GM23248 (cell line): ENCODE measurements around the gene IL26.

Source experiments
- EZH2 ChIP-seq: fragments of 200-600 bp; sonication (generic); IDR thresholded peaks from 2 replicates; pipeline ENCODE4 v1.6.1; 2018; ENCODE audit warnings: antibody characterized with exemption, mild to moderate bottlenecking; ENCODE audit not compliant: insufficient read depth, poor library complexity, severe bottlenecking
- EZH2phosphoT487 ChIP-seq: fragments of 200-600 bp; sonication (generic); IDR thresholded peaks from 2 replicates; pipeline ENCODE4 v1.6.1; 2018; ENCODE audit warnings: antibody characterized with exemption, moderate library complexity, mild to moderate bottlenecking, low read depth; ENCODE audit not compliant: insufficient read depth

DNA sequence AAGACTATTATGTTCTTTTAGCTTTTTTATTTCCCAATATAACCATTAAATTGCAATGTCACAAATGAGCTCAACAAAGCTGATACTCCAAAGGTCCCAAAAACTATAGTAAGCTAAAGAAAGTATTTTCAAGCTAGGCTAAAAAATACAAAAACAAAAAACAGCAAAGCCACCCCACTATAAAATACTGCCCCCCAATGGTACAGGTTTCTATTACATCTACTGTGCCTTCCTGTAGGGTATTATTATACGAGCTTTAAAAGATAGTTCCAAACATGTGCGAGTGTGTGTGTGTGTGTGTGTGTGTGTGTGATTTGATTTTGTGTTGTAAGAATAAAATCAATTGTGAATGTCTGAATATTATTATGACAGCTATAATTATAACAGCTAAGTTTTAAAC is 67.2 kb downstream of the IL26 start:
- TF ChIP-seq EZH2 (no peak), EZH2phosphoT487 (no peak)
